ENCODE measurements around the gene SLC35F2. TPM values are rescaled to one million over a fixed set of nuclear protein-coding genes. Genes with fewer than 3 reads are reported as not detected.

SLC35F2 gene
- total and polyA plus RNA-seq, 2 donors: 2.6 to 5.1 TPM

GRCh38 chr11:107756553-107756952 lies 102.0 kb downstream of the SLC35F2 start:
- WGBS: 96% methylated on average over 1 of the region's 1 CpG

GRCh38 chr11:107752949-107753822 lies 105.4 kb downstream of the SLC35F2 start:
- DNase-seq (ENCODE audit: extremely low spot score): no peak
- Histone ChIP-seq H3K4me1 (ENCODE audit: insufficient read depth) (no peaks in the 10 kb centered on the region), H3K27ac (ENCODE audit: low read depth) (no peak overlapping the region), H3K4me3 (ENCODE audit: low read depth, low read length) (no peak overlapping the region), H3K36me3 (ENCODE audit: insufficient read depth) (no peaks in the 10 kb centered on the region)
- WGBS: 57% methylated on average over 2 of the region's 2 CpGs

More at GRCh38 chr11:107756553-107756952, 102.0 kb downstream of the SLC35F2 start:
- Histone ChIP-seq H3K4me1 (ENCODE audit: insufficient read depth) (no peaks in the 10 kb centered on the region), H3K27ac (ENCODE audit: low read depth) (no peak overlapping the region), H3K36me3 (ENCODE audit: insufficient read depth) (no peaks in the 10 kb centered on the region), H3K4me3 (ENCODE audit: low read depth, low read length) (no peak overlapping the region)
- DNase-seq (ENCODE audit: extremely low spot score): no peak

GRCh38 chr11:107752508-107752907 lies 106.1 kb downstream of the SLC35F2 start:
- 77% methylated on average over 5 of the region's 5 CpGs for WGBS
- H3K36me3 ChIP-seq (ENCODE audit: insufficient read depth): no peaks in the 10 kb centered on the region
- no peak overlapping the region for H3K4me3 ChIP-seq (ENCODE audit: low read depth, low read length)
- no peaks in the 10 kb centered on the region for H3K4me1 ChIP-seq (ENCODE audit: insufficient read depth)
- DNase-seq (ENCODE audit: extremely low spot score): no peak
- H3K27ac ChIP-seq (ENCODE audit: low read depth): no peak overlapping the region

- H3K27ac ChIP-seq (ENCODE audit: low read depth): no peak overlapping the region
- no peak for DNase-seq (ENCODE audit: extremely low spot score)
- no peaks in the 10 kb centered on the region for H3K4me1 ChIP-seq (ENCODE audit: insufficient read depth)
- 91% methylated on average over 9 of the region's 9 CpGs for WGBS
- H3K4me3 ChIP-seq (ENCODE audit: low read depth, low read length): no peak overlapping the region
- no peaks in the 10 kb centered on the region for H3K36me3 ChIP-seq (ENCODE audit: insufficient read depth)
Observed at GRCh38 chr11:107751082-107751481, 107.5 kb downstream of the SLC35F2 start.

- WGBS: 91% methylated on average over 15 of the region's 15 CpGs
- Histone ChIP-seq H3K4me3 (ENCODE audit: low read depth, low read length) (no peak overlapping the region), H3K27ac (ENCODE audit: low read depth) (no peak overlapping the region), H3K36me3 (ENCODE audit: insufficient read depth) (no peaks in the 10 kb centered on the region), H3K4me1 (ENCODE audit: insufficient read depth) (no peaks in the 10 kb centered on the region)
- DNase-seq (ENCODE audit: extremely low spot score): no peak
Observed at GRCh38 chr11:107750313-107750712, 108.3 kb downstream of the SLC35F2 start.

- no peaks in the 10 kb centered on the region for H3K4me1 ChIP-seq (ENCODE audit: insufficient read depth)
- no peak overlapping the region for H3K27ac ChIP-seq (ENCODE audit: low read depth)
- 20% methylated on average over 2 of the region's 2 CpGs for WGBS
- H3K36me3 ChIP-seq (ENCODE audit: insufficient read depth): no peaks in the 10 kb centered on the region
- H3K4me3 ChIP-seq (ENCODE audit: low read depth, low read length): no peak overlapping the region
- no peak for DNase-seq (ENCODE audit: extremely low spot score)
Observed at GRCh38 chr11:107747622-107748021, 111.0 kb downstream of the SLC35F2 start.

GRCh38 chr11:107744736-107745135 lies 113.9 kb downstream of the SLC35F2 start:
- 54% methylated on average over 3 of the region's 3 CpGs for WGBS
- no peak for DNase-seq (ENCODE audit: extremely low spot score)
- Histone ChIP-seq H3K4me3 (ENCODE audit: low read depth, low read length) (no peak overlapping the region), H3K27ac (ENCODE audit: low read depth) (no peak overlapping the region), H3K36me3 (ENCODE audit: insufficient read depth) (no peaks in the 10 kb centered on the region), H3K4me1 (ENCODE audit: insufficient read depth) (no peaks in the 10 kb centered on the region)

- Histone ChIP-seq H3K27ac (ENCODE audit: low read depth) (no peak overlapping the region), H3K36me3 (ENCODE audit: insufficient read depth) (no peaks in the 10 kb centered on the region), H3K4me1 (ENCODE audit: insufficient read depth) (no peaks in the 10 kb centered on the region), H3K4me3 (ENCODE audit: low read depth, low read length) (no peak overlapping the region)
- DNase-seq (ENCODE audit: extremely low spot score): no peak
- 42% methylated on average over 3 of the region's 3 CpGs for WGBS
Observed at GRCh38 chr11:107743191-107743590, 115.4 kb downstream of the SLC35F2 start.

- no peak for DNase-seq (ENCODE audit: extremely low spot score)
- H3K36me3 ChIP-seq (ENCODE audit: insufficient read depth): no peaks in the 10 kb centered on the region
- no peak overlapping the region for H3K27ac ChIP-seq (ENCODE audit: low read depth)
- H3K4me1 ChIP-seq (ENCODE audit: insufficient read depth): no peaks in the 10 kb centered on the region
- no peak overlapping the region for H3K4me3 ChIP-seq (ENCODE audit: low read depth, low read length)
- 50% methylated on average over 7 of the region's 7 CpGs for WGBS
Observed at GRCh38 chr11:107741044-107741823, 117.4 kb downstream of the SLC35F2 start.

Other genes starting within 250 kb of the SLC35F2 start
- gene SLN, start 146.7 kb downstream of the SLC35F2 start, total RNA-seq: 28.1 TPM
- 0.09 TPM for gene SLN, start 146.7 kb downstream of the SLC35F2 start, polyA plus RNA-seq
- 4.0 TPM for gene RAB39A, start 69.7 kb upstream of the SLC35F2 start, total RNA-seq
- 0.27 TPM for gene RAB39A, start 69.7 kb upstream of the SLC35F2 start, polyA plus RNA-seq
- 78.5 TPM for gene CUL5, start 150.1 kb upstream of the SLC35F2 start, total RNA-seq
- gene CUL5, start 150.1 kb upstream of the SLC35F2 start, polyA plus RNA-seq: 11.8 TPM

All from urinary bladder (tissue), 4 donors.